Panc1 (cell line): Measurements from ENCODE around the gene ALX4. TPM values are rescaled to one million over a fixed set of nuclear protein-coding genes. Genes with fewer than 3 reads are reported as not detected.

Source experiments
- ATAC-seq: fragments of 200-7000 bp; cut with Tn5 transposase; 2 replicates; pipeline ENCODE4 v1.9.1; 2020; ENCODE audit warnings: mild to moderate bottlenecking, moderate library complexity
- BruUV-seq: library from RNA; stranded (reverse); fragments of 400-500 nt; replicated peaks from 2 replicates; lab custom pipeline; 2021; lab: Mats Ljungman, UMichigan
- CTCF ChIA-PET: fragments of 300-600 bp; sonication (Branson Sonifier 250); formaldehyde crosslinking; loops from one replicate; lab custom pipeline; 2022; ENCODE audit warnings: antibody characterized with exemption; lab: Charles Lee
- POLR2A ChIA-PET: fragments of 300-600 bp; sonication (Branson Sonifier 250); formaldehyde crosslinking; loops from one replicate; lab custom pipeline; 2022; ENCODE audit warnings: antibody characterized with exemption; lab: Charles Lee
- DNase-seq: peaks from one replicate; pipeline ENCODE4 v3.0.0-alpha.2; 2010; ENCODE audit warnings: low read depth, low spot score
- H3K27ac ChIP-seq: 2 replicates; pipeline ENCODE4 v1.5.1; 2011; ENCODE audit warnings: mild to moderate bottlenecking, low read length, inconsistent platforms
- H3K27me3 ChIP-seq: fragments of 200-500 bp; sonication (Bioruptor generic); 2 replicates; pipeline ENCODE4 v1.6.0; 2014; ENCODE audit warnings: low read length, inconsistent platforms; ENCODE audit not compliant: control insufficient read depth, insufficient read depth
- H3K36me3 ChIP-seq: fragments of 200-500 bp; sonication (Bioruptor generic); 2 replicates; pipeline ENCODE4 v1.5.1; 2014; ENCODE audit warnings: inconsistent platforms, mild to moderate bottlenecking, low read length, moderate library complexity; ENCODE audit not compliant: control insufficient read depth, insufficient read depth
- H3K4me1 ChIP-seq: 2 replicates; pipeline ENCODE4 v1.5.1; 2011; ENCODE audit warnings: inconsistent platforms, mild to moderate bottlenecking, low read length, moderate library complexity; ENCODE audit not compliant: control insufficient read depth, insufficient read depth
- H3K4me3 ChIP-seq, 2 experiments: 2 replicates each; pipeline ENCODE4 v1.5.1; 2011 to 2012; ENCODE audit warnings: low read depth in 2 of 2, low read length in 2 of 2, mild to moderate bottlenecking in 2 of 2, inconsistent platforms in 1 of 2, moderate library complexity in 1 of 2
- H3K9me3 ChIP-seq: fragments of 200-500 bp; sonication (Bioruptor generic); 2 replicates; pipeline ENCODE4 v1.5.1; 2014; ENCODE audit warnings: low read depth, mild to moderate bottlenecking, inconsistent platforms, low read length, moderate library complexity; ENCODE audit not compliant: control insufficient read depth, insufficient read depth
- POLR2AphosphoS5 ChIP-seq: IDR thresholded peaks from 2 replicates; pipeline ENCODE4 v1.6.1; 2012; ENCODE audit warnings: mild to moderate bottlenecking, low read depth, low read length, moderate library complexity
- SIN3A ChIP-seq: IDR thresholded peaks from 2 replicates; pipeline ENCODE4 v1.6.1; 2012; ENCODE audit warnings: low read depth, mild to moderate bottlenecking, low read length, moderate library complexity, borderline replicate concordance; ENCODE audit not compliant: insufficient read depth
- TCF7L2 ChIP-seq: IDR thresholded peaks from 2 replicates; pipeline ENCODE4 v1.6.1; 2011; ENCODE audit warnings: mild to moderate bottlenecking, low read depth, low read length, inconsistent platforms
- in situ Hi-C: cut with HindIII; loops from 2 replicates; pipeline ENCODE4 v1.10.0; 2016; ENCODE audit warnings: low sequenced_read_pairs, low pct_unique_long_range_greater_than_20kb
- intact Hi-C: fragments of 100-400 bp; cut with micrococcal nuclease; formaldehyde crosslinking; loops from one replicate; pipeline ENCODE4 v1.10.0; 2022; ENCODE audit not compliant: unreplicated experiment
- total RNA-seq: library from RNA; stranded (reverse); gene quantifications from one replicate; pipeline ENCODE4 v1.2.1, GENCODE V29; 2021; ENCODE audit not compliant: unreplicated experiment
- TF ChIP-seq, protein P1 (sequence below), 2 experiments: IDR thresholded peaks; 2 replicates each; pipeline ENCODE4 v1.6.1; 2011 to 2012; ENCODE audit warnings: low read depth in 2 of 2, control low read depth in 1 of 2, low read length in 1 of 2, mild to moderate bottlenecking in 1 of 2, moderate library complexity in 1 of 2; ENCODE audit not compliant: insufficient read depth in 1 of 2
- TF ChIP-seq, protein P2 (sequence below): fragments of 450-650 bp; IDR thresholded peaks from 2 replicates; pipeline ENCODE4 v1.5.1; 2017; ENCODE audit warnings: mild to moderate bottlenecking

ALX4 gene
- total RNA-seq, 1 experiment from 2014 or later = 1.0 TPM

DNA sequence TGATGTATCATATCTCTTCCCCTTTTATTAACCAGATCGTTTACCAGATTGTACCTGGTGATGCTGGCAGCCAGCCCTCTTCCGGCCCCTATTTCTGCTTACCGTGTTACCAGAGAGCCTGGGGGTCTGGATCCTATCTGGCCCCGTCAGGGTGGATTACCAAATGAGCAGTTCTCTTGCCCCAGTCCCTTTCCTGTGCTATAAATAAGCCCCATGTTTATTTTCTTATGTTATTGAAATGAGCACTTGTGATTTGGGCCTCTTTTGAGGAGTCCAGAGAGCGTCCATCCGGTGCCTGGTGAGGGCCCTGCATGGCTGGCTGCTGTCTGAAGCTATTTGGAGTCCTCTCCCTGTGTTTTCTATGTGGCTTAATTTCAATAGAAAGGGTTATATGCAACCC is 59.5 kb downstream of the ALX4 start:
- ATAC-seq (no peak), DNase-seq (no peak)
- intact Hi-C loops (no loop called here), in situ Hi-C loops (no loop called here)
- no peaks in the 10 kb centered on the region for H3K36me3 ChIP-seq
- no TSS peak for BruUV-seq
- no peak overlapping the region for H3K27ac ChIP-seq
- no peaks in the 10 kb centered on the region for H3K27me3 ChIP-seq
- H3K4me1 ChIP-seq = no peaks in the 10 kb centered on the region
- peaks cover 14% of the 10 kb centered on the region; the same call in 1 of the 2 replicates for H3K9me3 ChIP-seq
- ChIA-PET CTCF (no interaction called here), POLR2A (no interaction called here)
- no peak overlapping the region for H3K4me3 ChIP-seq
- no peak for TF ChIP-seq TCF7L2
- TF ChIP-seq, protein P1, sequence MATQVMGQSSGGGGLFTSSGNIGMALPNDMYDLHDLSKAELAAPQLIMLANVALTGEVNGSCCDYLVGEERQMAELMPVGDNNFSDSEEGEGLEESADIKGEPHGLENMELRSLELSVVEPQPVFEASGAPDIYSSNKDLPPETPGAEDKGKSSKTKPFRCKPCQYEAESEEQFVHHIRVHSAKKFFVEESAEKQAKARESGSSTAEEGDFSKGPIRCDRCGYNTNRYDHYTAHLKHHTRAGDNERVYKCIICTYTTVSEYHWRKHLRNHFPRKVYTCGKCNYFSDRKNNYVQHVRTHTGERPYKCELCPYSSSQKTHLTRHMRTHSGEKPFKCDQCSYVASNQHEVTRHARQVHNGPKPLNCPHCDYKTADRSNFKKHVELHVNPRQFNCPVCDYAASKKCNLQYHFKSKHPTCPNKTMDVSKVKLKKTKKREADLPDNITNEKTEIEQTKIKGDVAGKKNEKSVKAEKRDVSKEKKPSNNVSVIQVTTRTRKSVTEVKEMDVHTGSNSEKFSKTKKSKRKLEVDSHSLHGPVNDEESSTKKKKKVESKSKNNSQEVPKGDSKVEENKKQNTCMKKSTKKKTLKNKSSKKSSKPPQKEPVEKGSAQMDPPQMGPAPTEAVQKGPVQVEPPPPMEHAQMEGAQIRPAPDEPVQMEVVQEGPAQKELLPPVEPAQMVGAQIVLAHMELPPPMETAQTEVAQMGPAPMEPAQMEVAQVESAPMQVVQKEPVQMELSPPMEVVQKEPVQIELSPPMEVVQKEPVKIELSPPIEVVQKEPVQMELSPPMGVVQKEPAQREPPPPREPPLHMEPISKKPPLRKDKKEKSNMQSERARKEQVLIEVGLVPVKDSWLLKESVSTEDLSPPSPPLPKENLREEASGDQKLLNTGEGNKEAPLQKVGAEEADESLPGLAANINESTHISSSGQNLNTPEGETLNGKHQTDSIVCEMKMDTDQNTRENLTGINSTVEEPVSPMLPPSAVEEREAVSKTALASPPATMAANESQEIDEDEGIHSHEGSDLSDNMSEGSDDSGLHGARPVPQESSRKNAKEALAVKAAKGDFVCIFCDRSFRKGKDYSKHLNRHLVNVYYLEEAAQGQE (IDR thresholded peaks at IDR 0.05; ENCODE audit: insufficient read depth in 1 of 2, low read depth in 2 of 2, low read length in 1 of 2) = no peak

DNA sequence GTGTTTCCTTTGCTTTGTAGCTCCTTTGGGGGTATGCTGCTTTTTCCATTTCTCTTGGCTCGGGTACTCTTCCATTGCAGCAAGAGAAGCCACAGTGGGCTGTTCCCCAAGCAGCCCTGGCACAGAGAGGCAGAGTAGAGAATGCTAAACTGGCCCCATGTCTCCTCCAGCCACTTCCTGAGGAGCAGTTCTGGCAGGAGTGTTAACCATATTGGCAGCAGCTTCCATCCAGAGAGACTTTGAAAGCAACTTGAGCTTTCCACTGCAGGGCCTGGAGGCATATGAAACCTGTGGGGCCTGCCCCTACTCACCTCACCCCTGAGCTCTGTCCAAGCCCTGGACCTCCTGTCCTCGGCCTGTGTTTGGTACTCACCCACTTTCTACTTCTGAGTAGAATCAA is 61.8 kb downstream of the ALX4 start:
- no TSS peak for BruUV-seq
- H3K27me3 ChIP-seq = no peaks in the 10 kb centered on the region

More for the DNA sequence above, 61.8 kb downstream of the ALX4 start:
- ATAC-seq (no peak), DNase-seq (no peak)
- H3K9me3 ChIP-seq = peaks cover 9% of the 10 kb centered on the region; the same call in 1 of the 2 replicates
- intact Hi-C loops = no loop called here
- H3K4me3 ChIP-seq = no peak overlapping the region
- ChIA-PET POLR2A (no interaction called here), CTCF (no interaction called here)
- no peaks in the 10 kb centered on the region for H3K36me3 ChIP-seq
- no peak for TF ChIP-seq POLR2AphosphoS5
- no peak for TF ChIP-seq TCF7L2
- TF ChIP-seq, protein P1 (IDR thresholded peaks at IDR 0.05; ENCODE audit: insufficient read depth in 1 of 2, low read depth in 2 of 2, low read length in 1 of 2) = no peak
- no peak for TF ChIP-seq SIN3A
- TF ChIP-seq, protein P2, sequence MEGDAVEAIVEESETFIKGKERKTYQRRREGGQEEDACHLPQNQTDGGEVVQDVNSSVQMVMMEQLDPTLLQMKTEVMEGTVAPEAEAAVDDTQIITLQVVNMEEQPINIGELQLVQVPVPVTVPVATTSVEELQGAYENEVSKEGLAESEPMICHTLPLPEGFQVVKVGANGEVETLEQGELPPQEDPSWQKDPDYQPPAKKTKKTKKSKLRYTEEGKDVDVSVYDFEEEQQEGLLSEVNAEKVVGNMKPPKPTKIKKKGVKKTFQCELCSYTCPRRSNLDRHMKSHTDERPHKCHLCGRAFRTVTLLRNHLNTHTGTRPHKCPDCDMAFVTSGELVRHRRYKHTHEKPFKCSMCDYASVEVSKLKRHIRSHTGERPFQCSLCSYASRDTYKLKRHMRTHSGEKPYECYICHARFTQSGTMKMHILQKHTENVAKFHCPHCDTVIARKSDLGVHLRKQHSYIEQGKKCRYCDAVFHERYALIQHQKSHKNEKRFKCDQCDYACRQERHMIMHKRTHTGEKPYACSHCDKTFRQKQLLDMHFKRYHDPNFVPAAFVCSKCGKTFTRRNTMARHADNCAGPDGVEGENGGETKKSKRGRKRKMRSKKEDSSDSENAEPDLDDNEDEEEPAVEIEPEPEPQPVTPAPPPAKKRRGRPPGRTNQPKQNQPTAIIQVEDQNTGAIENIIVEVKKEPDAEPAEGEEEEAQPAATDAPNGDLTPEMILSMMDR = no peak
- in situ Hi-C loops = no loop called here
- H3K4me1 ChIP-seq = peaks cover 11% of the 10 kb centered on the region
- H3K27ac ChIP-seq = no peak overlapping the region
